ENCODE measurements around the gene CCDC85A.

The CCDC85A gene

GRCh38 chr2:56209701-56210100 is 25.9 kb downstream of the CCDC85A start:
- TF ChIP-seq EP300 (IDR thresholded peaks at IDR 0.05; ENCODE audit: borderline replicate concordance) (no peak), RAD21 (IDR thresholded peaks at IDR 0.05; ENCODE audit: low read depth) (no peak), MAX (IDR thresholded peaks at IDR 0.05) (no peak), REST (IDR thresholded peaks at IDR 0.05; ENCODE audit: low read depth) (no peak), TAF1 (IDR thresholded peaks at IDR 0.05; ENCODE audit: low read depth) (no peak), EGR1 (IDR thresholded peaks at IDR 0.05) (no peak), CEBPB (IDR thresholded peaks at IDR 0.05) (no peak), NFIC (IDR thresholded peaks at IDR 0.05) (no peak), FOXM1 (IDR thresholded peaks at IDR 0.05; ENCODE audit: borderline replicate concordance, low read depth) (no peak), ZBTB7A (IDR thresholded peaks at IDR 0.05; ENCODE audit: low read depth) (no peak), TEAD4 (IDR thresholded peaks at IDR 0.05) (no peak), YY1 (IDR thresholded peaks at IDR 0.05; ENCODE audit: low read depth) (no peak), CREB1 (IDR thresholded peaks at IDR 0.05; ENCODE audit: low read depth) (no peak), TCF12 (IDR thresholded peaks at IDR 0.05; ENCODE audit: low read depth) (no peak)
- TF ChIP-seq, protein P1, sequence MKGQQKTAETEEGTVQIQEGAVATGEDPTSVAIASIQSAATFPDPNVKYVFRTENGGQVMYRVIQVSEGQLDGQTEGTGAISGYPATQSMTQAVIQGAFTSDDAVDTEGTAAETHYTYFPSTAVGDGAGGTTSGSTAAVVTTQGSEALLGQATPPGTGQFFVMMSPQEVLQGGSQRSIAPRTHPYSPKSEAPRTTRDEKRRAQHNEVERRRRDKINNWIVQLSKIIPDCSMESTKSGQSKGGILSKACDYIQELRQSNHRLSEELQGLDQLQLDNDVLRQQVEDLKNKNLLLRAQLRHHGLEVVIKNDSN (IDR thresholded peaks at IDR 0.05) = no peak

GRCh38 chr2:56210291-56210690 is 26.5 kb downstream of the CCDC85A start:
- TF ChIP-seq CREB1 (IDR thresholded peaks at IDR 0.05; ENCODE audit: low read depth) (no peak), MAX (IDR thresholded peaks at IDR 0.05) (no peak), CEBPB (IDR thresholded peaks at IDR 0.05) (no peak), EP300 (IDR thresholded peaks at IDR 0.05; ENCODE audit: borderline replicate concordance) (no peak), EGR1 (IDR thresholded peaks at IDR 0.05) (no peak)

- TF ChIP-seq TAF1 (IDR thresholded peaks at IDR 0.05; ENCODE audit: low read depth) (no peak), RAD21 (IDR thresholded peaks at IDR 0.05; ENCODE audit: low read depth) (no peak), EGR1 (IDR thresholded peaks at IDR 0.05) (no peak), YY1 (IDR thresholded peaks at IDR 0.05; ENCODE audit: low read depth) (no peak), REST (IDR thresholded peaks at IDR 0.05; ENCODE audit: low read depth) (no peak), NFIC (IDR thresholded peaks at IDR 0.05) (no peak), TEAD4 (IDR thresholded peaks at IDR 0.05) (no peak), CEBPB (IDR thresholded peaks at IDR 0.05) (no peak), ZBTB7A (IDR thresholded peaks at IDR 0.05; ENCODE audit: low read depth) (no peak)
Observed at GRCh38 chr2:56211048-56211447, 27.3 kb downstream of the CCDC85A start.

GRCh38 chr2:56215911-56216310 is 32.1 kb downstream of the CCDC85A start:
- TF ChIP-seq YY1 (IDR thresholded peaks at IDR 0.05; ENCODE audit: low read depth) = no peak

GRCh38 chr2:56217106-56217505 is 33.3 kb downstream of the CCDC85A start:
- TF ChIP-seq YY1 (IDR thresholded peaks at IDR 0.05; ENCODE audit: low read depth) = no peak
- TF ChIP-seq TAF1 (IDR thresholded peaks at IDR 0.05; ENCODE audit: low read depth) = no peak
- TF ChIP-seq NFIC (IDR thresholded peaks at IDR 0.05) = no peak
- no peak for TF ChIP-seq EGR1 (IDR thresholded peaks at IDR 0.05)
- no peak for TF ChIP-seq RAD21 (IDR thresholded peaks at IDR 0.05; ENCODE audit: low read depth)
- no peak for TF ChIP-seq EP300 (IDR thresholded peaks at IDR 0.05; ENCODE audit: borderline replicate concordance)
- no peak for TF ChIP-seq REST (IDR thresholded peaks at IDR 0.05; ENCODE audit: low read depth)
- no peak for TF ChIP-seq TCF12 (IDR thresholded peaks at IDR 0.05; ENCODE audit: low read depth)
- TF ChIP-seq TEAD4 (IDR thresholded peaks at IDR 0.05) = no peak
- no peak for TF ChIP-seq CREB1 (IDR thresholded peaks at IDR 0.05; ENCODE audit: low read depth)
- no peak for TF ChIP-seq CEBPB (IDR thresholded peaks at IDR 0.05)
- TF ChIP-seq, protein P1 (IDR thresholded peaks at IDR 0.05) = no peak
- TF ChIP-seq ZBTB7A (IDR thresholded peaks at IDR 0.05; ENCODE audit: low read depth) = no peak
- TF ChIP-seq FOXM1 (IDR thresholded peaks at IDR 0.05; ENCODE audit: borderline replicate concordance, low read depth) = no peak
- TF ChIP-seq MAX (IDR thresholded peaks at IDR 0.05) = no peak

Measured in Ishikawa (cell line).